Measurements from ENCODE around the gene CTRL. TPM values are rescaled to one million over a fixed set of nuclear protein-coding genes. Genes with fewer than 3 reads are reported as not detected.
"Not testable (repeated sequence)": the region's sequence is repeated elsewhere in the genome, so short reads cannot be mapped to it uniquely, and the experiment has no call there.

Gene CTRL
- total RNA-seq, 1 donor from 2014 or later, result 0.96 TPM

GRCh38 chr16:67975321-67976105, 43.9 kb upstream of the CTRL start:
- intact Hi-C loops (cut with DNase I), result no loop called here
- H3K9me3 ChIP-seq, result no peaks in the 10 kb centered on the region
- no peaks in the 10 kb centered on the region for H3K27me3 ChIP-seq
- no peaks in the 10 kb centered on the region for H3K4me1 ChIP-seq
- H3K27ac ChIP-seq, result no peak overlapping the region
- DNase-seq (no peak), ATAC-seq (no peak)
- H3K4me3 ChIP-seq, result no peak overlapping the region
- no peaks in the 10 kb centered on the region for H3K36me3 ChIP-seq
- no peak for TF ChIP-seq CTCF (IDR thresholded peaks at IDR 0.05)

GRCh38 chr16:67972285-67972684, 40.6 kb upstream of the CTRL start:
- H3K4me3 ChIP-seq; H3K27me3 ChIP-seq; H3K9me3 ChIP-seq; H3K27ac ChIP-seq; ATAC-seq; DNase-seq; H3K36me3 ChIP-seq; H3K4me1 ChIP-seq; intact Hi-C loops (cut with DNase I): not testable (repeated sequence)

GRCh38 chr16:67971111-67971510, 39.4 kb upstream of the CTRL start:
- no peak for TF ChIP-seq CTCF (IDR thresholded peaks at IDR 0.05)
- Histone ChIP-seq H3K4me3 (no peak overlapping the region), H3K36me3 (no peaks in the 10 kb centered on the region), H3K4me1 (peaks cover 15% of the 10 kb centered on the region), H3K9me3 (no peaks in the 10 kb centered on the region), H3K27ac (no peak overlapping the region), H3K27me3 (no peaks in the 10 kb centered on the region)
- intact Hi-C loops (cut with DNase I), result no loop called here
- DNase-seq (no peak), ATAC-seq (no peak)

GRCh38 chr16:67969254-67970039, 37.8 kb upstream of the CTRL start:
- TF ChIP-seq CTCF (IDR thresholded peaks at IDR 0.05), result no peak
- intact Hi-C loops (cut with DNase I), result no loop called here
- no peaks in the 10 kb centered on the region for H3K9me3 ChIP-seq
- H3K4me3 ChIP-seq, result peak overlapping the region; percentile 95
- H3K4me1 ChIP-seq, result peaks cover 30% of the 10 kb centered on the region
- no peaks in the 10 kb centered on the region for H3K36me3 ChIP-seq
- no peaks in the 10 kb centered on the region for H3K27me3 ChIP-seq
- H3K27ac ChIP-seq, result peak overlapping the region; percentile 96
- ATAC-seq, result no peak
- no peak for DNase-seq

- Histone ChIP-seq H3K9me3 (no peaks in the 10 kb centered on the region), H3K36me3 (peaks cover 4% of the 10 kb centered on the region), H3K27me3 (no peaks in the 10 kb centered on the region), H3K4me3 (peak within 1 kb of the TSS; percentile 95), H3K4me1 (peaks cover 39% of the 10 kb centered on the region), H3K27ac (peak within 1 kb of the TSS; percentile 96)
- peak; percentile 93 for ATAC-seq
- intact Hi-C loops (cut with DNase I), result no loop called here
- DNase-seq, result peak; percentile 92
- no peak for TF ChIP-seq CTCF (IDR thresholded peaks at IDR 0.05)
Observed at GRCh38 chr16:67968400-67969253, 37.0 kb upstream of the CTRL start, which contains the start of gene SLC12A4. Gene SLC12A4 (minus strand): TSS chr16:67968637. CDS start chr16:67968553, 84 bp downstream.
